Pancreas (tissue), 10 donors: ENCODE measurements around the gene KCMF1. TPM values are rescaled to one million over a fixed set of nuclear protein-coding genes. Genes with fewer than 3 reads are reported as not detected.

Source experiments
- ATAC-seq, 4 donors: fragments of 200-7000 bp; cut with Tn5 transposase; one replicate each; pipeline versions ENCODE4 v1.8.0 to v1.9.1; 2020; ENCODE audit warnings: mild to moderate bottlenecking in 4 of 4, moderate library complexity in 4 of 4
- DNase-seq, 6 donors: peaks; one replicate each; pipeline ENCODE4 v3.0.0-alpha.2; 2020
- FAIRE-seq: peaks from 2 replicates; lab custom pipeline; 2012; peaks lifted over from hg19 to GRCh38; lab: Jason Lieb, UNC
- H3K27ac ChIP-seq, 4 donors: fragments of 200-600 bp; sonication (generic); 1 replicate in 3 of 4; 2 replicates in 1 of 4; pipeline versions ENCODE4 v1.5.0 to v1.8.0; 2020
- H3K27me3 ChIP-seq, 4 donors: fragments of 200-600 bp; one replicate each; pipeline ENCODE4 v1.8.0; 2021
- H3K36me3 ChIP-seq, 3 donors: fragments of 200-600 bp; sonication (generic) in 1 of 3; one replicate each; pipeline versions ENCODE4 v1.5.0 to v1.8.0; 2020 to 2021
- H3K4me1 ChIP-seq, 3 donors: fragments of 200-600 bp; one replicate each; pipeline ENCODE4 v1.8.0; 2021
- H3K4me3 ChIP-seq, 4 donors: fragments of 200-600 bp; sonication (generic) in 2 of 4; one replicate each; pipeline versions ENCODE4 v1.5.0 to v1.8.0; 2020 to 2021
- H3K9me3 ChIP-seq, 4 donors: fragments of 200-600 bp; one replicate each; pipeline ENCODE4 v1.8.0; 2021
- CTCF ChIP-seq, 4 donors: fragments of 200-600 bp; sonication (generic) in 3 of 4; IDR thresholded peaks; one replicate each; pipeline versions ENCODE4 v1.5.0 to v1.8.0; 2021; ENCODE audit warnings: antibody characterized with exemption in 4 of 4
- WGBS, 2 donors: extraction: QIAGEN DNeasy Blood & Tissue Kit; methylation state at CpG; one replicate each; pipeline ENCODE4 v1.1.7; 2013; 5-methylcytosine and 5-hydroxymethylcytosine counted together
- intact Hi-C, 3 donors: fragments of 100-400 bp; cut with DNase I; formaldehyde crosslinking; loops; one replicate each; pipeline versions ENCODE4 v1.11.1 to v1.14.2; 2022
- polyA plus RNA-seq, 2 donors: library from polyadenylated mRNA; stranded (reverse); fragments of 200-250 nt; gene quantifications; one replicate each; pipeline ENCODE4 v1.2.3, GENCODE V29; 2013
- total RNA-seq, 6 donors: library from RNA; stranded (reverse); fragmentation: NEBNext Ultra II Directional in 4 of 6; extraction: Animal tissue kit (Norgen Biotek cat#: 25700) in 4 of 6; gene quantifications; one replicate each; pipeline versions ENCODE4 v1.2.1 to v1.2.4, GENCODE V29; 2021 to 2023
- donor health status: healthy with polysubstance abuse.
- donor health status: DM: no; HTN: no; CAD: no; lungs with moderate emphysema.
- donor health status: DM: no; HTN: no; CAD: no.
- donor health status: control.
- donor health status: control.
- donor health status: Bipolar disorder and iron deficiency.
- donor health status: DM: yes; HTN: yes; CAD: no.
- donor health status: DM: no; HTN: no; CAD: no.
- donor health status: DM: no; HTN: no; CAD: no.
- donor health status: DM: yes; HTN: yes; CAD: no.

The KCMF1 gene
- total and polyA plus RNA-seq, 8 donors, result 9.9 to 102 (median 67.4) TPM

GRCh38 chr2:84972932-84973331, 2.0 kb downstream of the KCMF1 start:
- H3K36me3 ChIP-seq, result no peaks in the 10 kb centered on the region
- H3K27ac ChIP-seq, result peak overlapping the region in 3 of 4 donors; percentile 87 to 93 (median 89)
- WGBS, 2 donors, result 5% methylated on average over 4 of the region's 4 CpGs
- FAIRE-seq (no peak), DNase-seq (no peak), ATAC-seq (no peak)
- TF ChIP-seq CTCF (IDR thresholded peaks at IDR 0.05), result no peak
- no peaks in the 10 kb centered on the region for H3K27me3 ChIP-seq
- peaks cover 5 to 43% (median 24%) of the 10 kb centered on the region in 3 donors for H3K4me1 ChIP-seq
- intact Hi-C loops, result no loop called here
- peak overlapping the region in 2 of 4 donors; percentile 63 to 91 for H3K4me3 ChIP-seq
- no peaks in the 10 kb centered on the region for H3K9me3 ChIP-seq

- WGBS, 2 donors, result 89 to 96% methylated on average over 6 of the region's 6 CpGs
- H3K27me3 ChIP-seq, result no peaks in the 10 kb centered on the region
- no peak for FAIRE-seq
- peaks cover under 1 to 17% (median under 1%) of the 10 kb centered on the region in 3 donors for H3K4me1 ChIP-seq
- H3K4me3 ChIP-seq, result no peak overlapping the region
- H3K36me3 ChIP-seq, result no peaks in the 10 kb centered on the region
- ATAC-seq, result peak in 2 of 4 donors; percentile 23 to 46
- no peaks in the 10 kb centered on the region for H3K9me3 ChIP-seq
- no peak for TF ChIP-seq CTCF (IDR thresholded peaks at IDR 0.05)
- intact Hi-C loops, result no loop called here
- no peak overlapping the region for H3K27ac ChIP-seq
- DNase-seq, result no peak
Measured at GRCh38 chr2:84980263-84980983, 9.5 kb downstream of the KCMF1 start.

- Histone ChIP-seq H3K27me3 (no peaks in the 10 kb centered on the region), H3K9me3 (no peaks in the 10 kb centered on the region), H3K36me3 (no peaks in the 10 kb centered on the region), H3K4me1 (peaks cover 12 to 33% (median 16%) of the 10 kb centered on the region in 3 donors), H3K4me3 (no peak overlapping the region), H3K27ac (no peak overlapping the region)
- DNase-seq (no peak), FAIRE-seq (no peak), ATAC-seq (no peak)
- intact Hi-C loops, result no loop called here
- no peak for TF ChIP-seq CTCF (IDR thresholded peaks at IDR 0.05)
- WGBS, 2 donors, result 91 to 97% methylated on average over 1 of the region's 1 CpG
Measured at GRCh38 chr2:84986018-84986417, 15.1 kb downstream of the KCMF1 start.

- DNase-seq, result no peak
- FAIRE-seq, result no peak
- TF ChIP-seq CTCF (IDR thresholded peaks at IDR 0.05), result no peak
- Histone ChIP-seq H3K27me3 (no peaks in the 10 kb centered on the region), H3K4me3 (no peak overlapping the region), H3K9me3 (no peaks in the 10 kb centered on the region), H3K36me3 (no peaks in the 10 kb centered on the region), H3K27ac (no peak overlapping the region), H3K4me1 (peaks cover 18 to 44% (median 25%) of the 10 kb centered on the region in 3 donors)
- no peak for ATAC-seq
- 88 to 90% methylated on average over 2 of the region's 2 CpGs for WGBS, 2 donors
- intact Hi-C loops, result no loop called here
Measured at GRCh38 chr2:84989422-84989821, 18.5 kb downstream of the KCMF1 start.

- H3K4me1 ChIP-seq, result peaks cover 18 to 44% (median 25%) of the 10 kb centered on the region in 3 donors
- no peak overlapping the region for H3K27ac ChIP-seq
- 37 to 48% methylated on average over 1 of the region's 1 CpG for WGBS, 2 donors
- H3K9me3 ChIP-seq, result no peaks in the 10 kb centered on the region
- intact Hi-C loops, result no loop called here
- no peaks in the 10 kb centered on the region for H3K36me3 ChIP-seq
- H3K4me3 ChIP-seq, result no peak overlapping the region
- ATAC-seq, result no peak
- FAIRE-seq, result no peak
- TF ChIP-seq CTCF (IDR thresholded peaks at IDR 0.05), result no peak
- DNase-seq, result no peak
- H3K27me3 ChIP-seq, result no peaks in the 10 kb centered on the region
Measured at GRCh38 chr2:84989927-84990326, 19.0 kb downstream of the KCMF1 start.
